ENCODE results near the gene CEP192.

The CEP192 gene

DNA sequence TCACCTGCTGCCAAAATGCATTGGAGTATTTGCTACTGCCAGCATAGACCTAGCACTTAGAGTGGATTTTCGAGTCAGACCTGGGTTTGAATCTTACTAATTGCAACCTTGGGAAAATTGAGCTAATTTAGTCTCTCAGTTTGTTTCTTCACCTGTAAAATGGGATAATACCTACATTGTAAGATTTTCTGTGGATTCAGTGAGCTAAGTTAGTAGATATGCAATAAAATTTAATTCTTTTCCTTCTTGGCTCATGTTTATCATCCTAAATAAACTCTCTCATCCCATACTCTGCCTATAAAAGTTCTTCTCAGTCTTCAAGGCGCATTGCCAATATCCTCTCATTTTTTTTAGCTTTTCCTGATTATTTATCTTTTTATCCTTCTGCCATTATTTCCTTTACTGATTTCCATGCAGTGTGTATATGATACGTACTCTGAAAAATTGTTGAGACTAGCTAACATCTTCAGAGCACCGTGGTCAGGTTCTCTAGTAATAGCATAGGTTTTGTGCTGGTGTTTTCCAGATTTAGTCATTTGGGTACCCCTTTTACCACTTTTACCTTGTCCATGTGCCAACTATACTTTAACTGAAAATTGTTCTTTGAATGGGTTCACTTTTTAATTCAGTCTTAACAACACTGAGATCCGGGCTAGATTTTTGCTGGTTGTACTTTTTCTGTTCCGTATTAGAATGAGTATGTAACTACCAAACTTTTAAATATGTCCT, 7.3 kb downstream of the CEP192 start:
- TF ChIP-seq POLR2AphosphoS5 (IDR thresholded peaks at IDR 0.05; ENCODE audit: low read depth) = no peak
- TF ChIP-seq GABPA (IDR thresholded peaks at IDR 0.05; ENCODE audit: low read depth) = no peak
- TF ChIP-seq, protein P1, sequence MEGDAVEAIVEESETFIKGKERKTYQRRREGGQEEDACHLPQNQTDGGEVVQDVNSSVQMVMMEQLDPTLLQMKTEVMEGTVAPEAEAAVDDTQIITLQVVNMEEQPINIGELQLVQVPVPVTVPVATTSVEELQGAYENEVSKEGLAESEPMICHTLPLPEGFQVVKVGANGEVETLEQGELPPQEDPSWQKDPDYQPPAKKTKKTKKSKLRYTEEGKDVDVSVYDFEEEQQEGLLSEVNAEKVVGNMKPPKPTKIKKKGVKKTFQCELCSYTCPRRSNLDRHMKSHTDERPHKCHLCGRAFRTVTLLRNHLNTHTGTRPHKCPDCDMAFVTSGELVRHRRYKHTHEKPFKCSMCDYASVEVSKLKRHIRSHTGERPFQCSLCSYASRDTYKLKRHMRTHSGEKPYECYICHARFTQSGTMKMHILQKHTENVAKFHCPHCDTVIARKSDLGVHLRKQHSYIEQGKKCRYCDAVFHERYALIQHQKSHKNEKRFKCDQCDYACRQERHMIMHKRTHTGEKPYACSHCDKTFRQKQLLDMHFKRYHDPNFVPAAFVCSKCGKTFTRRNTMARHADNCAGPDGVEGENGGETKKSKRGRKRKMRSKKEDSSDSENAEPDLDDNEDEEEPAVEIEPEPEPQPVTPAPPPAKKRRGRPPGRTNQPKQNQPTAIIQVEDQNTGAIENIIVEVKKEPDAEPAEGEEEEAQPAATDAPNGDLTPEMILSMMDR (IDR thresholded peaks at IDR 0.05; ENCODE audit: insufficient read depth, low read length) = no peak
- TF ChIP-seq, protein P2, sequence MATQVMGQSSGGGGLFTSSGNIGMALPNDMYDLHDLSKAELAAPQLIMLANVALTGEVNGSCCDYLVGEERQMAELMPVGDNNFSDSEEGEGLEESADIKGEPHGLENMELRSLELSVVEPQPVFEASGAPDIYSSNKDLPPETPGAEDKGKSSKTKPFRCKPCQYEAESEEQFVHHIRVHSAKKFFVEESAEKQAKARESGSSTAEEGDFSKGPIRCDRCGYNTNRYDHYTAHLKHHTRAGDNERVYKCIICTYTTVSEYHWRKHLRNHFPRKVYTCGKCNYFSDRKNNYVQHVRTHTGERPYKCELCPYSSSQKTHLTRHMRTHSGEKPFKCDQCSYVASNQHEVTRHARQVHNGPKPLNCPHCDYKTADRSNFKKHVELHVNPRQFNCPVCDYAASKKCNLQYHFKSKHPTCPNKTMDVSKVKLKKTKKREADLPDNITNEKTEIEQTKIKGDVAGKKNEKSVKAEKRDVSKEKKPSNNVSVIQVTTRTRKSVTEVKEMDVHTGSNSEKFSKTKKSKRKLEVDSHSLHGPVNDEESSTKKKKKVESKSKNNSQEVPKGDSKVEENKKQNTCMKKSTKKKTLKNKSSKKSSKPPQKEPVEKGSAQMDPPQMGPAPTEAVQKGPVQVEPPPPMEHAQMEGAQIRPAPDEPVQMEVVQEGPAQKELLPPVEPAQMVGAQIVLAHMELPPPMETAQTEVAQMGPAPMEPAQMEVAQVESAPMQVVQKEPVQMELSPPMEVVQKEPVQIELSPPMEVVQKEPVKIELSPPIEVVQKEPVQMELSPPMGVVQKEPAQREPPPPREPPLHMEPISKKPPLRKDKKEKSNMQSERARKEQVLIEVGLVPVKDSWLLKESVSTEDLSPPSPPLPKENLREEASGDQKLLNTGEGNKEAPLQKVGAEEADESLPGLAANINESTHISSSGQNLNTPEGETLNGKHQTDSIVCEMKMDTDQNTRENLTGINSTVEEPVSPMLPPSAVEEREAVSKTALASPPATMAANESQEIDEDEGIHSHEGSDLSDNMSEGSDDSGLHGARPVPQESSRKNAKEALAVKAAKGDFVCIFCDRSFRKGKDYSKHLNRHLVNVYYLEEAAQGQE (IDR thresholded peaks at IDR 0.05; ENCODE audit: insufficient replicate concordance, low read depth) = no peak
- Histone ChIP-seq H3K27me3 (ENCODE audit: insufficient read depth, poor library complexity, severe bottlenecking) (no peaks in the 10 kb centered on the region), H3K27ac (replicated peaks) (no peak overlapping the region), H3K4me3 (replicated peaks; ENCODE audit: insufficient read depth, low read length) (no peak overlapping the region)
- no peak for DNase-seq (ENCODE audit: low read depth in 1 of 2, low spot score in 1 of 2)

DNA sequence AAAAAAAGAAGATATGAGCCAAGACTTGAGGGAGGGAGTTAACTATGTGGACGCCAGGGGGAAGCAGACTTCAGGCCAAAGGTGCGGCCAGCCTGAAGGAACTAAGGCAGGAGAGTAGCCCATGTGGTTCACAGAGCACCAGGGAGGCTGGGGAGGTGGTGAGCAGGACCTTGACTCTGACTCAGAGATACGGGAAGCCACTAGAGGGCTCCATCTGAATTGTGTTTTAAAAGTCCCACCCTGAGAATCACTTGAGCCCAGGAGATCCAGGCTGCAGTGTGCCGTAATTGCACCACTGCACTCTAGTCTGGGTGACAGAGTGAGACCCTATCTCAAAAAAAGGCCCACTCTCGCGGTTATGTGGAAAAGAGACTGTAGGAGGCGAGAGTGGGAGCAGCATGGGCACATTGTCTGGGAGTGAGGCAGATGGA, 12.3 kb downstream of the CEP192 start:
- H3K4me3 ChIP-seq (replicated peaks; ENCODE audit: insufficient read depth, low read length) = no peak overlapping the region
- no peak overlapping the region for H3K27ac ChIP-seq (replicated peaks)
- TF ChIP-seq SPI1 (IDR thresholded peaks at IDR 0.05; ENCODE audit: borderline replicate concordance, low read depth) (no peak), GABPA (IDR thresholded peaks at IDR 0.05; ENCODE audit: low read depth) (no peak), POLR2AphosphoS5 (IDR thresholded peaks at IDR 0.05; ENCODE audit: low read depth) (no peak)
- TF ChIP-seq, protein P1 (IDR thresholded peaks at IDR 0.05; ENCODE audit: insufficient read depth, low read length) = peak; percentile 50
- TF ChIP-seq, protein P2 (IDR thresholded peaks at IDR 0.05; ENCODE audit: insufficient replicate concordance, low read depth) = no peak
- H3K27me3 ChIP-seq (ENCODE audit: insufficient read depth, poor library complexity, severe bottlenecking) = no peaks in the 10 kb centered on the region
- DNase-seq (ENCODE audit: low read depth in 1 of 2, low spot score in 1 of 2) = peak; percentile 75 to 93

DNA sequence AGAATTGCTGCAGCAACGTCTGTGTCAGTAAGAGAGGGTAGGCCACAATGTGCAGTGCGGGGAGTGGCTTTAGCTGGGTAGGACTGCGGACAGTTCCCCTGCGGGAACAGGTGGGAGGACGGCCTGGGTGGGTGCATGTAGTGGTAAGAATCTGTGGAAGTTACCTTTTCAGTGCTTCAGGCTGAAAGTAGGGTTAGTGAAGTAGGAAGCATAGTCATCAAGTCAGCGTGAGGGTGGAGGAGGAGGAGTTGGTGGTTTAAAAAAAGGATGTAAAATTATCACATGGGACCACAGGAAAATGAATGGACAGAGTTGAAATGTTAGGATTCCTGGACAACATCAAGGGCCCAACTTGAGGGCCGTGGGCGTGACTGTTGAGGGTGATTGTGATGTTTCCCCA, 13.2 kb downstream of the CEP192 start:
- no peak overlapping the region for H3K4me3 ChIP-seq (replicated peaks; ENCODE audit: insufficient read depth, low read length)
- no peak for DNase-seq (ENCODE audit: low read depth in 1 of 2, low spot score in 1 of 2)
- TF ChIP-seq, protein P2 (IDR thresholded peaks at IDR 0.05; ENCODE audit: insufficient replicate concordance, low read depth) = peak; percentile 23
- TF ChIP-seq, protein P1 (IDR thresholded peaks at IDR 0.05; ENCODE audit: insufficient read depth, low read length) = no peak
- no peaks in the 10 kb centered on the region for H3K27me3 ChIP-seq (ENCODE audit: insufficient read depth, poor library complexity, severe bottlenecking)
- H3K27ac ChIP-seq (replicated peaks) = no peak overlapping the region

Data from HL-60 (cell line).